ENCODE data around the gene TLR8.

The TLR8 gene

GRCh38 chrX:12906046-12906761 lies at the start of gene TLR8:
TLR8 (plus strand) TSS chrX:12906620; CDS start chrX:12906707, 87 bp downstream.
- H3K27ac ChIP-seq, result no peak within 1 kb of the TSS
- TF ChIP-seq CTCF (IDR thresholded peaks at IDR 0.05) (no peak), ZFX (IDR thresholded peaks at IDR 0.05; ENCODE audit: borderline replicate concordance) (no peak)

DNA sequence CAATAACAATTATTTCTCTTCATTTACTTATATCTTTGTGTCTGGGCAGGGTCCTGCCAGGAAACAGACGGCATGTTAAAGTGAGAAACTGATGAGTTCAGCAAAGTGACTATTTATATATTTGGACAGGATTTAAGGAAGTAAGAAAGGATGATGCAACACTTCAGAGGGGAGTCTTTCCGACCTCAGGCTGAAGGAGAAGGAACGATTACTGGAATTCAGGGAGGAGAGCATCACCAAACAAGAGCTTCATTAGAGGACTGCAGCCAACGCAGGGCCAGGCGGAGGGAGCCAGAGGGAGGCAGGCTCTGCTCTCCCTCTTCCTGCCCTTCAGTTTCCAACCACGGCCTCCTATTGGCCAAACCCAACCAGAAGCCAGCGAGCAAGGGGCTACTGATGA lies 41.1 kb upstream of the TLR8 start:
- TF ChIP-seq ZFX (IDR thresholded peaks at IDR 0.05; ENCODE audit: borderline replicate concordance), result no peak
- TF ChIP-seq CTCF (IDR thresholded peaks at IDR 0.05), result no peak
- H3K27ac ChIP-seq, result no peak overlapping the region

DNA sequence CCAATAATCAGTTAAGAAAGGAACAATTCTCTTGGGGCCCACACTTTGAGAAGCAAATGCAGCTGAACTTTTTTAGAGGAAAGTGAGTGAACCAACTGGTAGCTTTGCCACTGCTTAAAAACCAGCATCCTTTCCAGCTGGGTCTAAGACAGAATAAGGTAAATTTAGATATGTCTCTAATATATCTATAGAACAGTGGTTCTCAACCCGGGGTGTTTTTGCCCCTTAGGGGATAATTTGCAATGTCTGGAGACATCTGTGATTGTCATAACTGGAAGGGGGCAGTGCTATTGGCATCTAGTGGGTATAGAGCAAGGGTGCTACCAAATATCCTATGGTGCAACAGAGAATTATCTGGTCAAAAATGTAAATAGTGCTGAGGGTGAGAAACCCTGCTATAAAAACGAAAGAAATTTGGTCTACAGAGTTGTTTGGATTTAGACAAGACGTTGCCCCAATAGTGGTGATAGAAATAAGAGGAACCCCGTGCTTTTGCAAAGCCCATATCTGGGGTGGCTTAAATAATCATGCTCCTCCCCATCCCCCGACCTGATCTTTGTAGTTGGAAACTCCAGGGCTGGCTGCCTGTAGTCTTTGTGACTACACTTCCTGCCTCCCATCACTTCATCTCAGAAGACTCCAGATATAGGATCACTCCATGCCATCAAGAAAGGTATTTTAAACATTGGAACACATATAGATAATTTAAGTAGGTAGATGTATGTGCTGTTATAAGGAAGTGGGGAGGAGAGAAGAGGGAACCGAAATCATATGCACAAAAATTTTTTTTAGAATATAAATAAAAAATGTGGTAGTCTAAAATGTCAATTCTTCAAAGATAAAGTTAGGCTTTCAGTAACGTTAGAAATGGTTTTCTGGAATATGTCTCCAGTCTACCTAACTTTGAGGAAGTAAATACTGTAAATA lies 39.7 kb upstream of the TLR8 start, which contains the start of gene TLR7:
Gene TLR7 (plus strand): TSS at position 622 of the 927 bp plus-strand sequence. CDS start 507 bp downstream, outside the sequence.
- TF ChIP-seq CTCF (IDR thresholded peaks at IDR 0.05), result no peak
- no peak for TF ChIP-seq ZFX (IDR thresholded peaks at IDR 0.05; ENCODE audit: borderline replicate concordance)
- no peak within 1 kb of the TSS for H3K27ac ChIP-seq

DNA sequence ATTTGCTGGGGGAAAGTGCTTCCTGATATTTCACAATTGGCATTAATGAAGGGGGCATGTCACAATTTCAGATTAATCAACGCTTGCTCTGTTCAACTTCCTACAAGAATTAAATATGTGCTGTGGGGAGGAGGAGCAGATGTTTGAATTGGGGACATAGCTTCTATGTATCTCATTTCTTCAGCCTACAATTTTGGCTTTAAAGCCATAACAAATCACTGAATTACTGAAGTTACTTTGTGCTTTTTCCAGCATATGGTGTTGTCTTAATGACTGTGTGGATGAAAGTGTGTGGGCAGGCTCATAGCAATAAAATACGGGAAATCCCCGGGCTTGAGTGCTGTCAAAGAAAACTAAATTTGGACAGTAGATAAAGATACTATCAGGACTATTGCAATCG lies 38.7 kb upstream of the TLR8 start:
- H3K27ac ChIP-seq, result no peak overlapping the region
- TF ChIP-seq CTCF (IDR thresholded peaks at IDR 0.05) (no peak), ZFX (IDR thresholded peaks at IDR 0.05; ENCODE audit: borderline replicate concordance) (no peak)

DNA sequence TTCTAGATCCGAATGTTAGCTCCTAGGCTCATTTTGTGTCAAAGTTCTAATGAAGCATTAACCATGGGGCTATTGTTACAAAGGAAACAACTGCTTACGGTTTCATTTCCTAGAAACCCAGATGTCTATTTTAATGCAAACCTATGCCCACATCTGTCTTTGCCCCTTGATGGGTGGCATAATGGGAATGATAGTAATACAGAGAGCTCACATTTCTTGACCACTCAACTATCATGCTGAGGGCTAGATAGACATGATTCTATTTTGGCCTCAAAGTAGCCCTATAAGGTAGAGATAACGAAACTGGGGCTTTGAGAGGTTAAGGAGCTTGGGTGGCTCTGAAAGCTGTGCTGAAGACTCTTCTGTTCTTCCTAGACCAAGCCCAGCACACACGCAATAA lies 37.7 kb upstream of the TLR8 start:
- H3K27ac ChIP-seq, result no peak overlapping the region
- TF ChIP-seq CTCF (IDR thresholded peaks at IDR 0.05), result no peak
- no peak for TF ChIP-seq ZFX (IDR thresholded peaks at IDR 0.05; ENCODE audit: borderline replicate concordance)

DNA sequence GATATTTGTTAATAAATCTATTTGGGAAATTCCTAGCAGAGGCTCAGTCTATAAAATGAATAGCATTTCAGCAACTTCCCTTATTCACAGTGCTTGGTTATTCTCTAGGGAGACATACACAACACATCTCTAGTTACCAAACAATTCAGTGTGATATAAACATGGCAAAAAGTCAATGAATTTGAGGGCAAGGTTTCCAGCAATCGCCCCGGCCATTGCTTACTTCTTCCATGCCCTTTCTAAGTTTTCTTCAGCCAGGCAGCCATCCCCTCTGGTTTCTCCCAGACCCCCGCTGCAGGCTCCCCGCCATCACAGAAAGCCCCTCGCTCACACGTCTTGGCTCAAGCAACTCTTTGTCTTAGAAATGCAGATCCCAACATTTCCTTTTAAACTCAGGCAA lies 35.2 kb upstream of the TLR8 start:
- TF ChIP-seq CTCF (IDR thresholded peaks at IDR 0.05) (no peak), ZFX (IDR thresholded peaks at IDR 0.05; ENCODE audit: borderline replicate concordance) (no peak)
- no peak overlapping the region for H3K27ac ChIP-seq

DNA sequence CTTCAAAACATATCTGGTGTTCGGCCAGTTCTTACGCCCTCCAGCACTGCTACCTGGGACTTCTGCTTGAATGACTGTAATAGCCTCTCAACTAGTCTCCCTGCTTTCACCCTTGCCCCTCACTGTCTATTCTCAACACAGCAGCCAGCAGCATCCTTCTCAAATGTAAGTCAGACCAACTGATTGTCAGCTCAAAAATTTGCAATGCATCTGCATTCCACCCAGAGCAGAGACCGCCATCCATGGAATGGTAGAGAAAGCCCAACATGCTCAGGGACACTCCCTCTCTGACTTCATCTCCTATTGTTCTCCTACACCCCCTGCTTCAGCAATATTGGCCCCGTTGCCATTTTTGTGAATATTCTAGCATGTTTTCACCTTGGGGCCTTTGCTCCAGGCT lies 33.7 kb upstream of the TLR8 start:
- H3K27ac ChIP-seq, result no peak overlapping the region
- TF ChIP-seq CTCF (IDR thresholded peaks at IDR 0.05) (no peak), ZFX (IDR thresholded peaks at IDR 0.05; ENCODE audit: borderline replicate concordance) (no peak)
